Esophagus (tissue), 2 donors: ENCODE results near the gene OLFML2B. TPM values are rescaled to one million over a fixed set of nuclear protein-coding genes. Genes with fewer than 3 reads are reported as not detected.

ENCODE experiments used
- H3K27ac ChIP-seq, 2 donors: one replicate each; pipeline ENCODE4 v1.5.1; 2013; ENCODE audit warnings: low read depth in 2 of 2, mild to moderate bottlenecking in 2 of 2, inconsistent platforms in 1 of 2, low read length in 1 of 2, moderate library complexity in 1 of 2
- H3K27me3 ChIP-seq, 2 donors: one replicate each; pipeline ENCODE4 v1.6.1; 2013; ENCODE audit warnings: low read length in 2 of 2, control low read depth in 1 of 2, mild to moderate bottlenecking in 1 of 2; ENCODE audit not compliant: insufficient read depth in 2 of 2, control insufficient read depth in 1 of 2
- H3K36me3 ChIP-seq, 2 donors: one replicate each; pipeline ENCODE4 v1.6.1; 2013; ENCODE audit warnings: low read length in 1 of 2; ENCODE audit not compliant: control insufficient read depth in 2 of 2, insufficient read depth in 2 of 2
- H3K4me1 ChIP-seq, 2 donors: one replicate each; pipeline ENCODE4 v1.6.1; 2013; ENCODE audit warnings: low read length in 1 of 2; ENCODE audit not compliant: control insufficient read depth in 2 of 2, insufficient read depth in 2 of 2
- H3K4me3 ChIP-seq, 2 donors: one replicate each; pipeline ENCODE4 v1.5.1; 2013; ENCODE audit warnings: low read length in 2 of 2, mild to moderate bottlenecking in 2 of 2, low read depth in 1 of 2, moderate library complexity in 1 of 2
- H3K9me3 ChIP-seq, 2 donors: one replicate each; pipeline ENCODE4 v1.6.1; 2013; ENCODE audit warnings: mild to moderate bottlenecking in 2 of 2, low read depth in 1 of 2, low read length in 1 of 2, moderate library complexity in 1 of 2; ENCODE audit not compliant: control insufficient read depth in 2 of 2, insufficient read depth in 1 of 2
- WGBS, 2 donors: extraction: QIAGEN DNeasy Blood & Tissue Kit; methylation state at CpG; one replicate each; pipeline ENCODE4 v1.1.7; 2013; 5-methylcytosine and 5-hydroxymethylcytosine counted together
- polyA plus RNA-seq, 2 donors: library from polyadenylated mRNA; stranded (reverse); fragments of 200-250 nt; gene quantifications; one replicate each; pipeline ENCODE4 v1.2.3, GENCODE V29; 2013
- donor health status: healthy with polysubstance abuse.
- donor health status: Bipolar disorder and iron deficiency.

Gene OLFML2B
- polyA plus RNA-seq, 2 donors = 0.29 to 0.66 TPM

DNA sequence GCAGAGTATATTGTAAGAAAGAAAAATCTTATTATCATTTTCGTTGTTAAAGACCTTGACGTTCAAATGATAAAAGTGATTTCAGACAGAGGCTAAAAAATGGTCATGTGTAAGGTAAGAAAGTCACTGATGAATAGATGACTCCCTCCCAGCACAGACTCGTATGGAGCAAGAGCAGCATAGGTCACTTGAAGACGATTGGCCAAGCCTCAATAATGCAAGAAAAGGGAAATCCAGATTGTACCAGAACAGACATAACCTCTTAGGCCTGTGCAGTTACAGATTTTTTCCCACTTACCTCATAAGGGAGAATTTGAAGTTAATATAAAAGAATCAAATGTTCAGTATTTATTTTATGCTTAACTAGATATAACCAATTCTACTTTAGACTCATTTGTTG, 16.3 kb upstream of the OLFML2B start:
- no peaks in the 10 kb centered on the region for H3K4me1 ChIP-seq
- WGBS, 2 donors = 74% methylated on average over 4 of the region's 4 CpGs
- H3K4me3 ChIP-seq = no peak overlapping the region
- no peaks in the 10 kb centered on the region for H3K36me3 ChIP-seq
- no peaks in the 10 kb centered on the region for H3K9me3 ChIP-seq
- no peaks in the 10 kb centered on the region for H3K27me3 ChIP-seq
- H3K27ac ChIP-seq = no peak overlapping the region

DNA sequence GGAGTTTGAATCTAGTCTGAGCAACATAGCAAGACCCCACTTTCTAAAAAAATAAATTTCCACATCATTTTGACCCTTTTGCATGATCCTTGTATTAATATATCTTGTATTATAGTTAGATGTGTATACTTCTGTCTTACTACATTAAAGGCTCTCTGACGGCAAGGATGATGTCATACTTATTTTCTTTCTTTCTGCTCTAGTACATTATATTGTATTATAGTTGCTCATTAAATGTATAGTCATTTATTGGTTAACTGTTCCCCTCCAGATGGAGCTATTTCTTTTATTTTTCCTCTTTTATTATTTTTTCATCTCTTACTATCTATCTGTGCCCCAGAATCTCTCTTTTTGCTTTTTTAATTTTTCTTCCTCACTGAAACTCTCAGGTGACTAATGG, 15.0 kb upstream of the OLFML2B start:
- H3K27ac ChIP-seq = no peak overlapping the region
- H3K36me3 ChIP-seq = no peaks in the 10 kb centered on the region
- no peaks in the 10 kb centered on the region for H3K9me3 ChIP-seq
- no peaks in the 10 kb centered on the region for H3K27me3 ChIP-seq
- no peak overlapping the region for H3K4me3 ChIP-seq
- 74 to 81% methylated on average over 1 of the region's 1 CpG for WGBS, 2 donors
- H3K4me1 ChIP-seq = no peaks in the 10 kb centered on the region

DNA sequence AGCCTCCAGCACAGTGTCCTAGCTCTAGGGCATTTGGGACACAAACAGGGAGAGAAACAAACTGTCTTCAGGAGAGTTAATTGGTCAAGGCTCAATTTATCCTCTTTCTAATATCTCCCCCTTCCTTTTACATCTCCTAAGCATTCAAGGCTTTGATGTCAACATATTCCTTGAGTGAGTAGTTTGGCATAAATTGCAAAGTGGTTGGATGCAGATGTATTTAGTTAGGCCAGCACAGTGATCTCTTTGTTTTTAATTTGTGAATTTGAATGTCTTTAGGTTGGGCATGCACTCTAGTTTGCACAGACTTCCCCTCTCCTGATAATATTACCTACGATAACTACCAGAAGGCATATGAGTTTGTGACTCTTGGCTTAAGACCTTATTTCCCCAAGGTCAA, 12.5 kb upstream of the OLFML2B start:
- Histone ChIP-seq H3K27ac (no peak overlapping the region), H3K4me1 (no peaks in the 10 kb centered on the region), H3K36me3 (no peaks in the 10 kb centered on the region), H3K4me3 (no peak overlapping the region), H3K9me3 (no peaks in the 10 kb centered on the region), H3K27me3 (no peaks in the 10 kb centered on the region)
- WGBS, 2 donors = 96% methylated on average over 1 of the region's 1 CpG

DNA sequence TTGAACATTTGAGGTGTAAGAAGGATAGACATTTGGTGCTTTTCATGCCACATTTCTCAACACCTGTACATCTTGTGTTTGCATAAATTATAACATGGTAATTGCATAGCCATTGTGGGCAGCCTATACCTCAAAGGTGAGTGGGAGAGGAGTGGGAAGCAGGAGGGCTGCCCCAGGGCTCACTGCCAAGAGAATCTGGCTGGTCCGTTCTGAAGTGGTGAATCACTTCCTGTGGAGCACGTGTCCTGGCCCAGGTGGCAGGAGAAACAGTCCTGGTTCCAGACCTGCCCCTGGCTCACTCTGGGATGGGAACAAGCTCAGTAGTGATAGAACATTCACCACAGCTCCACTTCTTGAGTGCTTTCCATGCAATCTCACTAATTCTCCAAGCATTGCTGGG, 11.6 kb upstream of the OLFML2B start:
- Histone ChIP-seq H3K4me3 (no peak overlapping the region), H3K9me3 (no peaks in the 10 kb centered on the region), H3K36me3 (no peaks in the 10 kb centered on the region), H3K4me1 (no peaks in the 10 kb centered on the region), H3K27ac (no peak overlapping the region), H3K27me3 (no peaks in the 10 kb centered on the region)
- WGBS, 2 donors = 24 to 26% methylated on average over 2 of the region's 2 CpGs

DNA sequence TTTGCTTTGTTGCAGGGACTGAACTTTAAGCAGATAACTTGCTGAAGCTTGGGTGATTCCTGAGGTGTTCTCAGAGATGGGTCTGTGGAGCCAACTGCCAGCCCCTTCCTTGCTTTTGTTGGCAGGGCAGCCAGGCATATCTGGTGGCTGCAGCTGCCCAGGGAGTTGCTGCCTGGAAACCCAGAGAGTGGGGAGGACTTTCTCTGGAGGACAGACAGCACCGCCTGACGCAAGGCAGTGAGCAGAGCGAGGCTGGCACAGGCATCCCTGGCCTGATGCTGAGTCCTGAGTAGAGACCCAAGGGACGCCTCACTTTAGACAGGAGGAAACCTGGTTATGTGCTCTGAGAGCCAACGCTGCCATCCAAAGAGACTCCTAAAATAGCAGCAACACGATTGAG, 9.8 kb upstream of the OLFML2B start:
- Histone ChIP-seq H3K27me3 (no peaks in the 10 kb centered on the region), H3K4me3 (no peak overlapping the region), H3K36me3 (no peaks in the 10 kb centered on the region), H3K9me3 (no peaks in the 10 kb centered on the region), H3K27ac (no peak overlapping the region), H3K4me1 (no peaks in the 10 kb centered on the region)
- WGBS, 2 donors = 65 to 72% methylated on average over 6 of the region's 6 CpGs

DNA sequence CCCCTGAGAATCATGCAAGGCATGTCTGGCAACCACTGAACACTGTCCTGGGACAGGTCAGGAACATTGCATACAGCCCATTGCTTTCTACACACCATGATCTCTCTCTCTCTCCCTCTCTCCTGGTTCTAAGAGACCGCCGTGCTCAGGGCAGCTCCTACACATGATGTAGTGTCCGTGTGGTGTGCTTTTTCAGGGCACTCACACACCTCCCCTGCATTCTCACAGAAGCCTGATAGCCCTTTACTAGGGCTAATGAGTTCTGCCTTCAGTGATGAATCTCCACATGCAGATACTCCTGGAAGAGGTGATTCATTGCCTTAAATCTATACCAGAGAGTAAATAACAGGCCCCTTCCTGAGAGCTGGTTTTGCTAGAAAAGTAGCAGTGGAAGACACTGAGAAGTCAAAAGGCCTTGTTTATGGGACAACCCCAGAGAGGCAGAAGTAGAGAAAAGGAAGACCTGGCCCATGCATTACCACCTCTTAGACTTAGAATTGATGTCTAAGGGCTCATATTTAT, 7.2 kb upstream of the OLFML2B start:
- H3K27me3 ChIP-seq = no peaks in the 10 kb centered on the region
- no peaks in the 10 kb centered on the region for H3K9me3 ChIP-seq
- H3K36me3 ChIP-seq = no peaks in the 10 kb centered on the region
- WGBS, 2 donors = 96 to 99% methylated on average over 3 of the region's 3 CpGs
- no peaks in the 10 kb centered on the region for H3K4me1 ChIP-seq
- no peak overlapping the region for H3K27ac ChIP-seq
- no peak overlapping the region for H3K4me3 ChIP-seq

DNA sequence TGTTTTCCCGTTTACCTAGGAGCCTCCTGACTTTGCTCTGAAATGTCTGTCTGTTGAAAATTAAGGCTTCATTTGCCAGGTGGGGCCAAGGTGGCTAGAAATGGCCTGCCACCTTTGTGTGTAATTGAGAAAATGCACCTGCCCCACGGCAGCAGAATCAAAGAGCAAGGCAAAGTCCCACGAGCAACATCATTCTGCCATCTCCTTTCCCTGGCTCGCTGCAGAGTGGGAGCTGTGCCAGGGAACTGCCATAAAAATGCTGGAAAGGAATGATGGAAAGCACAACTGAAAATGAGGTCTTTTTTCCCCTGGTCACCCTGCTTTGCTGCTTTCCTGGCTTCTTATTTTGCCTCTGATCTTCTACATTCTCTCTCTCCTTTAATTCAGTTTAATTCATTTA, 5.5 kb upstream of the OLFML2B start:
- H3K9me3 ChIP-seq = no peaks in the 10 kb centered on the region

DNA sequence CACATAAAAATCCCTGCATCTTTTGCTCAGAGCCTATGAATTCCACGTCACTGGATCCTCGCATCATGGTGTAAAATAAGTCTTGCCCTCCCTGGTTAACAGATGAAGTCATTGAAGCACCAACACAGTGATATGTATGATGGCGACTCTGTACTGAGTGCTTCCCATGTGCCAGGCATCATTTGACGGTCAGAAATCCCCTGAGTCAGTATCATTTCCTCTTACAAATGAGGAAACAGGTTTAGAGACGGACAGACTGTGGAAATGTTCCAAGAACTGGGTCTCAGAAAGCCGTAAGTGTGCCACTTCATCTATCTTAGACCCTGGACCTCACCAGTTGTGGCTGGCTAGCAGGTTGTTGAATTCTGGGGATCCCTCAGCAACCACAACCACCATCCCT, 5.1 kb upstream of the OLFML2B start:
- H3K4me3 ChIP-seq = no peak overlapping the region
- 58 to 71% methylated on average over 6 of the region's 6 CpGs for WGBS, 2 donors
- peaks cover 0 to under 1% of the 10 kb centered on the region in 2 donors for H3K4me1 ChIP-seq
- H3K27ac ChIP-seq = no peak overlapping the region
- H3K36me3 ChIP-seq = no peaks in the 10 kb centered on the region
- H3K27me3 ChIP-seq = no peaks in the 10 kb centered on the region
- no peaks in the 10 kb centered on the region for H3K9me3 ChIP-seq

More for the DNA sequence above, 5.5 kb upstream of the OLFML2B start:
- H3K27ac ChIP-seq = no peak overlapping the region
- no peaks in the 10 kb centered on the region for H3K27me3 ChIP-seq
- H3K4me3 ChIP-seq = no peak overlapping the region
- H3K4me1 ChIP-seq = no peaks in the 10 kb centered on the region
- 34 to 35% methylated on average over 4 of the region's 4 CpGs for WGBS, 2 donors
- no peaks in the 10 kb centered on the region for H3K36me3 ChIP-seq

DNA sequence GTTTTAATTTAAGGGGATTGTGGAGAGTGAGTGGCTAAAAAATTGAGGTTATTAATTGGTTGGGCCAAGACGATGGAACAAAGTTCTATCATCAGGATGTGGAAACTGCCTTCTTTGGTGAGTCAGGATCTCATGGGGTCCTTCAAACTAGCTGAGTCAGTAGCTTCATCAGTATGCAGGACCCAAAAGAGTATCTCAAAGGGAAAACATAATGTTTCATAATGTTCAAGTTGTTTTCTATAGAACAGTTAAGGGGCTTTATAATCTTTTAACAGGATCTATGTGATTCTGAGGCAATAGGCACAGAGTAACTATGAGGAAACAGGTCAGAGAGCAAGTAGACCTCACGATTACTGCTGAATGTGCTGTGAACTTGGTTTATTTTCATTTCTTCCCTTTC, 3.2 kb upstream of the OLFML2B start:
- H3K4me1 ChIP-seq = peaks cover 0 to 7% of the 10 kb centered on the region in 2 donors
- H3K4me3 ChIP-seq = no peak overlapping the region
- no peaks in the 10 kb centered on the region for H3K9me3 ChIP-seq
- H3K27me3 ChIP-seq = no peaks in the 10 kb centered on the region
- no peaks in the 10 kb centered on the region for H3K36me3 ChIP-seq
- WGBS, 2 donors = 87% methylated on average over 2 of the region's 2 CpGs
- H3K27ac ChIP-seq = no peak overlapping the region

DNA sequence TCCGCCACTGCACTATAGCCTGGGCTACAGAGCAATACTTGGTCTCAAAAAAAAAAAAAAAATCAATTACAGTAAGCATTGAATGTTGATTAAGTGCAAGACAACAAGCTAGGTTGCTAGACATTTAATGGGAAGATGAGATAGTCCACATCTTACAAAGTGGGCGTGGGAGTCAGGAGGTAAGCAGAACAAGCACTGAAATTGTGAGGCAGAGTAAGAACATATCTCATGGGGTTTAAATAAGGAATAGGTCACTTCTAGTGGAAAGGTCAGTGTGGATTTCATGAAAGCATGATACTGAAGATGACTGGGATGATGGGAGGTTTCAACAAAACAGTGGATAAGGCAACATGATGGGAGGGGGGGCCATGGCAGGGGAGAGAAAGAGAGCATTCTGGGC, 1.9 kb upstream of the OLFML2B start:
- Histone ChIP-seq H3K4me3 (no peak overlapping the region), H3K36me3 (no peaks in the 10 kb centered on the region), H3K4me1 (peaks cover 0 to 7% of the 10 kb centered on the region in 2 donors), H3K27ac (no peak overlapping the region), H3K27me3 (no peaks in the 10 kb centered on the region), H3K9me3 (no peaks in the 10 kb centered on the region)
- WGBS, 2 donors = 81 to 90% methylated on average over 2 of the region's 2 CpGs
